HepG2 (cell line): ENCODE results near the gene NOVA2. TPM values are rescaled to one million over a fixed set of nuclear protein-coding genes. Genes with fewer than 3 reads are reported as not detected.
A peak's percentile ranks its signal among the peaks of the same experiment; 100 is the strongest.

Experiments used
- AGO2 ChIP-seq: fragments of 200-400 bp; formaldehyde crosslinking; optimal IDR thresholded peaks from 2 replicates; pipeline ENCODE3; 2017; ENCODE audit warnings: mild to moderate bottlenecking, low read depth, low read length, moderate library complexity
- DNMT3B ChIP-seq: conservative IDR thresholded peaks from 2 replicates; pipeline ENCODE4 v1.6.1; 2016; ENCODE audit warnings: missing biosample characterization, control low read depth
- EEA1 ChIP-seq: sonication (generic); formaldehyde crosslinking; IDR thresholded peaks from 2 replicates; pipeline ENCODE4 v1.5.1; 2020; ENCODE audit warnings: mild to moderate bottlenecking, missing genetic modification reagents, borderline replicate concordance
- ELF3 ChIP-seq: IDR thresholded peaks from 2 replicates; pipeline ENCODE4 v1.6.1; 2016; ENCODE audit warnings: missing genetic modification reagents, missing compliant biosample characterization
- FOXC1 ChIP-seq: sonication (generic); formaldehyde crosslinking; IDR thresholded peaks from 2 replicates; pipeline ENCODE4 v1.8.0; 2022; ENCODE audit warnings: mild to moderate bottlenecking, missing genetic modification reagents, borderline replicate concordance
- GLMP ChIP-seq: sonication (generic); formaldehyde crosslinking; IDR thresholded peaks from 2 replicates; pipeline ENCODE4 v1.9.0; 2021; ENCODE audit warnings: missing genetic modification reagents, mild to moderate bottlenecking, borderline replicate concordance
- KLF12 ChIP-seq: sonication (generic); formaldehyde crosslinking; IDR thresholded peaks from 2 replicates; pipeline ENCODE4 v1.4.0; 2020; ENCODE audit warnings: missing genetic modification reagents, borderline replicate concordance
- LBX2 ChIP-seq: sonication (generic); formaldehyde crosslinking; IDR thresholded peaks from 2 replicates; pipeline ENCODE4 v1.5.0; 2020; ENCODE audit warnings: missing genetic modification reagents, mild to moderate bottlenecking, borderline replicate concordance
- MED8 ChIP-seq: sonication (generic); formaldehyde crosslinking; IDR thresholded peaks from 2 replicates; pipeline ENCODE4 v1.8.1; 2023; ENCODE audit warnings: mild to moderate bottlenecking, missing genetic modification reagents; ENCODE audit not compliant: insufficient replicate concordance
- PHF5A ChIP-seq: IDR thresholded peaks from one replicate; pipeline ENCODE4 v1.6.1; 2018; ENCODE audit warnings: low read depth, missing genetic modification reagents; ENCODE audit not compliant: unreplicated experiment
- PRMT3 ChIP-seq: sonication (generic); formaldehyde crosslinking; IDR thresholded peaks from 2 replicates; pipeline ENCODE4 v1.8.1; 2022; ENCODE audit warnings: low read depth, mild to moderate bottlenecking, moderate library complexity, missing genetic modification reagents, borderline replicate concordance
- SP2 ChIP-seq: sonication (generic); formaldehyde crosslinking; IDR thresholded peaks from 2 replicates; pipeline ENCODE4 v1.5.1; 2020; ENCODE audit warnings: mild to moderate bottlenecking, missing genetic modification reagents
- ZBTB8A ChIP-seq: sonication (generic); formaldehyde crosslinking; IDR thresholded peaks from 2 replicates; pipeline ENCODE4 v1.4.0; 2020; ENCODE audit warnings: mild to moderate bottlenecking, low read depth, missing genetic modification reagents, borderline replicate concordance
- ZC3H13 ChIP-seq: sonication (generic); formaldehyde crosslinking; IDR thresholded peaks from 2 replicates; pipeline ENCODE4 v1.8.1; 2023; ENCODE audit warnings: mild to moderate bottlenecking, missing genetic modification reagents, moderate library complexity
- ZFP62 ChIP-seq: sonication (generic); formaldehyde crosslinking; IDR thresholded peaks from 2 replicates; pipeline ENCODE4 v1.4.0; 2020; ENCODE audit warnings: missing genetic modification reagents
- ZNF180 ChIP-seq: sonication (generic); formaldehyde crosslinking; IDR thresholded peaks from 2 replicates; pipeline ENCODE4 v1.4.0; 2020; ENCODE audit warnings: low read depth, missing genetic modification reagents, borderline replicate concordance
- ZNF354B ChIP-seq: sonication (generic); formaldehyde crosslinking; IDR thresholded peaks from 2 replicates; pipeline ENCODE4 v1.8.0; 2022; ENCODE audit warnings: mild to moderate bottlenecking, missing genetic modification reagents
- ZNF607 ChIP-seq: sonication (generic); formaldehyde crosslinking; IDR thresholded peaks from 2 replicates; pipeline ENCODE4 v1.5.1; 2020; ENCODE audit warnings: missing genetic modification reagents, mild to moderate bottlenecking, borderline replicate concordance
- ZNF678 ChIP-seq: sonication (generic); formaldehyde crosslinking; IDR thresholded peaks from 2 replicates; pipeline ENCODE4 v1.4.0; 2020; ENCODE audit warnings: mild to moderate bottlenecking, missing genetic modification reagents
- ZNF7 ChIP-seq: IDR thresholded peaks from 2 replicates; pipeline ENCODE4 v1.6.1; 2016; ENCODE audit warnings: missing biosample characterization, missing genetic modification reagents
- ZNF879 ChIP-seq: sonication (generic); formaldehyde crosslinking; IDR thresholded peaks from 2 replicates; pipeline ENCODE4 v1.8.1; 2023; ENCODE audit warnings: missing genetic modification reagents
- polyA plus RNA-seq, 8 experiments: library from polyadenylated mRNA; depleted of rRNA in 3 of 8; stranded (reverse) in 7 of 8; unstranded in 1 of 8; fragments of >200 nt; fragmentation: Illumina TruSeq in 4 of 8; extraction: Trizol in 4 of 8; gene quantifications; 2 replicates each; pipeline versions ENCODE4 v1.2.1 to v1.2.3, GENCODE V29; 2011 to 2016; ENCODE audit warnings: low read depth in 4 of 8, missing spikeins in 1 of 8, mixed read lengths in 1 of 8; ENCODE audit not compliant: insufficient read depth in 1 of 8
- total RNA-seq, 5 experiments: library from RNA; depleted of rRNA; stranded (reverse); fragments of >200 nt; fragmentation: Illumina TruSeq; extraction: Trizol; gene quantifications; 2 replicates each; pipeline ENCODE4 v1.2.3, GENCODE V29; 2016; ENCODE audit warnings: low read depth in 1 of 5
- TF ChIP-seq, protein P1 (sequence below), 2 experiments: IDR thresholded peaks; 2 replicates each; pipeline ENCODE4 v1.6.1; 2011 to 2012; ENCODE audit warnings: low read length in 2 of 2, borderline replicate concordance in 1 of 2, low read depth in 1 of 2, mild to moderate bottlenecking in 1 of 2, moderate library complexity in 1 of 2

The NOVA2 gene
- total and polyA plus RNA-seq, 2 of the 13 experiments (the other 11 are each of a cell fraction or from before 2014, with no cell fraction given): not detected

DNA sequence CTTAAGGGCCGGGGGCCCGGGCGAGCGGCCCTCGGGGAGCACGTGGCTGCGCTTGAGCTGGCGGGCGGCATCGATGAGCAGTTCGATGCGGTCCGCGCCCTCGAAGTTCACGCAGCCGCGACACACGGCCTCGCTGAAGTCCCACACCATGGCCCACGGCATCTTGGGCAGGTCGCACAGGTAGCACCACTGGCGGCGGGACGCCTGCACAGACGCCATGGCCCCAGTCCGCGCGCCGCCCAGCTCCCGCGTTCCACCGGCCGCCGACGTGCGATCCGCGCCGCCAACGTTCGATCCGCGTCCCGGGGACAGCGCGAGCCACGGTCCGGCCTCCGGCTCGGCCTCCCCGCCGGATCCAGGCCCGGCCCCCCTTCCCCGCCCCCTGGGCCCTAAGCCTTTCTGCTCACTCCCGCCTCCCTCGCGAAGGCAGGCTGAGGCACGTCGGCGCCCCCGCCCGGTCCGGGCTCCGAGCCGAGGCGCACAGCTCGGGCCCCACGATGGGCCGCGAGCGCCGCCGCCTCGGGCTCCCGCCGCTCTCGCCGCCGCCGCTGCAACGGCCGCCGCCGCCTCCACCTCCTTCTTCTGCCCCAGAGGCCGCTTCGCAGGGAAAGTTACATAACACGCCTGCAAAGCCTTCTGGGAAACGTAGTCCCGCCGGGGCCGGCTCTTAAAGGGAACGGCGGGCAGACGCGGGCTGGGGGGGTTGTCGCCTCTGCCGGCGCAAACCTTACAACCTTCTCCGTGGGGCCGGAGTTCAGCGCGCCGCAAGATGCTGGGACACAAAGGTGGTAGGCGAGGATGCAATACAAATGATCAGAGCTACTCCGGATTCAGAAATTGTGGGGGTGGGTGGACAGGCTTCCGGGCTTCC, 87.9 kb downstream of the NOVA2 start, which contains the start of gene IRF2BP1 (continued):
- TF ChIP-seq, protein P1, sequence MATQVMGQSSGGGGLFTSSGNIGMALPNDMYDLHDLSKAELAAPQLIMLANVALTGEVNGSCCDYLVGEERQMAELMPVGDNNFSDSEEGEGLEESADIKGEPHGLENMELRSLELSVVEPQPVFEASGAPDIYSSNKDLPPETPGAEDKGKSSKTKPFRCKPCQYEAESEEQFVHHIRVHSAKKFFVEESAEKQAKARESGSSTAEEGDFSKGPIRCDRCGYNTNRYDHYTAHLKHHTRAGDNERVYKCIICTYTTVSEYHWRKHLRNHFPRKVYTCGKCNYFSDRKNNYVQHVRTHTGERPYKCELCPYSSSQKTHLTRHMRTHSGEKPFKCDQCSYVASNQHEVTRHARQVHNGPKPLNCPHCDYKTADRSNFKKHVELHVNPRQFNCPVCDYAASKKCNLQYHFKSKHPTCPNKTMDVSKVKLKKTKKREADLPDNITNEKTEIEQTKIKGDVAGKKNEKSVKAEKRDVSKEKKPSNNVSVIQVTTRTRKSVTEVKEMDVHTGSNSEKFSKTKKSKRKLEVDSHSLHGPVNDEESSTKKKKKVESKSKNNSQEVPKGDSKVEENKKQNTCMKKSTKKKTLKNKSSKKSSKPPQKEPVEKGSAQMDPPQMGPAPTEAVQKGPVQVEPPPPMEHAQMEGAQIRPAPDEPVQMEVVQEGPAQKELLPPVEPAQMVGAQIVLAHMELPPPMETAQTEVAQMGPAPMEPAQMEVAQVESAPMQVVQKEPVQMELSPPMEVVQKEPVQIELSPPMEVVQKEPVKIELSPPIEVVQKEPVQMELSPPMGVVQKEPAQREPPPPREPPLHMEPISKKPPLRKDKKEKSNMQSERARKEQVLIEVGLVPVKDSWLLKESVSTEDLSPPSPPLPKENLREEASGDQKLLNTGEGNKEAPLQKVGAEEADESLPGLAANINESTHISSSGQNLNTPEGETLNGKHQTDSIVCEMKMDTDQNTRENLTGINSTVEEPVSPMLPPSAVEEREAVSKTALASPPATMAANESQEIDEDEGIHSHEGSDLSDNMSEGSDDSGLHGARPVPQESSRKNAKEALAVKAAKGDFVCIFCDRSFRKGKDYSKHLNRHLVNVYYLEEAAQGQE (IDR thresholded peaks at IDR 0.05; ENCODE audit: borderline replicate concordance in 1 of 2, low read depth in 1 of 2, low read length in 2 of 2): no peak
- no peak for TF ChIP-seq SP2 (CRISPR knock-in tag)
- TF ChIP-seq FOXC1 (CRISPR knock-in tag): no peak
- no peak for TF ChIP-seq ZNF678 (CRISPR knock-in tag)
- TF ChIP-seq DNMT3B: no peak
- no peak for TF ChIP-seq GLMP (CRISPR knock-in tag)
- no peak for TF ChIP-seq KLF12 (CRISPR knock-in tag)
- TF ChIP-seq ELF3: peak; percentile 65; the same call in 1 of the 2 replicates
- no peak for TF ChIP-seq ZFP62 (CRISPR knock-in tag)
- TF ChIP-seq ZBTB8A: no peak
- TF ChIP-seq EEA1 (CRISPR knock-in tag): peak; percentile 51; the same call in 1 of the 2 replicates
- TF ChIP-seq ZNF7 (CRISPR knock-in tag): no peak
- no peak for TF ChIP-seq ZNF607 (CRISPR knock-in tag)
- 0 out of 2 replicates have a peak, but pooled peaks have one; percentile 52 for TF ChIP-seq LBX2
- no peak for TF ChIP-seq MED8
- TF ChIP-seq ZNF354B (CRISPR knock-in tag): no peak
- TF ChIP-seq AGO2: peak; percentile 12
- TF ChIP-seq PRMT3 (CRISPR knock-in tag): peak; percentile 60; the same call in 1 of the 2 replicates
- TF ChIP-seq ZNF180: no peak
- 0 out of 2 replicates have a peak, but pooled peaks have one; percentile 69 for TF ChIP-seq ZNF879 (CRISPR knock-in tag)
- TF ChIP-seq PHF5A: no peak
- TF ChIP-seq ZC3H13 (CRISPR knock-in tag): no peak
